ENCODE measurements around the gene PHKG2.

DNA sequence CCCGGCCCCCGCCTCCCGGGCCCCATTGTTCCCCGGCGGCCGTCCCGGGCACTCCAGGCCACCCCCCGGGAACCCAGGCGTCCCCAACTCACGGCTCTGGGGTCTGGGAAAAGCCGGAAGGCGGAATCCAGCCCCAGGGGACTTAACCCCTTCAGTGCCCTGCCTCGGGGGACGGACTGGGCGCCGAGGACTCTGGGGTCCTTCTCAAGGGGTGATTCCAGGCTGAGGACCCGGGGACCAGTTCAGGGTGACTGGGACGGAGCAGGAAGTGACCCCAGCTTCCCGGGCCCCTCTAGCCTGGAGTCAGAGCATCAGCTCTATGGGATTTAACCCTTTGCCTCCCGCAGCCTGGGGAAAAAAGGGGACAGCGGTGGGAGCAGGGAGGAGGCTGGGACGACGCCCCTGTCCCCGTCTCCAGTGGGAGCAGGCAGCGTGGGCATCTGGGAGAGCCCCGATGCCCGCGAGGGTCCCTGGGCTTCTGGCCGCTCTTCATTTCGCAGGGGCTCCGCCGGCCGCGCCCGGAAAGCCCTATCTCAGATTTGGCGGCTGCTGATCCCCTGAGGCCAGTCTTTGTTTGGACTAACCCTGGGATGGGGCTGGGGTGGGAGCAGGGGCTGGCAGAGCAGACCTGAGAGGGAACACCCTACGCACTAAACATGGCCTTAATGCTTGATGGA lies 38.8 kb downstream of the PHKG2 start, which contains the start of gene ZNF629:
- peak in 2 of 4 experiments; percentile 13 to 21 for TF ChIP-seq CTCF (IDR thresholded peaks at IDR 0.05)
- TF ChIP-seq POLR2A (IDR thresholded peaks at IDR 0.05) = no peak

Measured in uterus (tissue), 2 donors.